Cortex of kidney (tissue), 1 donor: ENCODE results near the gene C1orf174.

Source experiments
- DNase-seq: peaks from one replicate; lab custom pipeline; 2025; lab: John Stamatoyannopoulos, UW

The C1orf174 gene

DNA sequence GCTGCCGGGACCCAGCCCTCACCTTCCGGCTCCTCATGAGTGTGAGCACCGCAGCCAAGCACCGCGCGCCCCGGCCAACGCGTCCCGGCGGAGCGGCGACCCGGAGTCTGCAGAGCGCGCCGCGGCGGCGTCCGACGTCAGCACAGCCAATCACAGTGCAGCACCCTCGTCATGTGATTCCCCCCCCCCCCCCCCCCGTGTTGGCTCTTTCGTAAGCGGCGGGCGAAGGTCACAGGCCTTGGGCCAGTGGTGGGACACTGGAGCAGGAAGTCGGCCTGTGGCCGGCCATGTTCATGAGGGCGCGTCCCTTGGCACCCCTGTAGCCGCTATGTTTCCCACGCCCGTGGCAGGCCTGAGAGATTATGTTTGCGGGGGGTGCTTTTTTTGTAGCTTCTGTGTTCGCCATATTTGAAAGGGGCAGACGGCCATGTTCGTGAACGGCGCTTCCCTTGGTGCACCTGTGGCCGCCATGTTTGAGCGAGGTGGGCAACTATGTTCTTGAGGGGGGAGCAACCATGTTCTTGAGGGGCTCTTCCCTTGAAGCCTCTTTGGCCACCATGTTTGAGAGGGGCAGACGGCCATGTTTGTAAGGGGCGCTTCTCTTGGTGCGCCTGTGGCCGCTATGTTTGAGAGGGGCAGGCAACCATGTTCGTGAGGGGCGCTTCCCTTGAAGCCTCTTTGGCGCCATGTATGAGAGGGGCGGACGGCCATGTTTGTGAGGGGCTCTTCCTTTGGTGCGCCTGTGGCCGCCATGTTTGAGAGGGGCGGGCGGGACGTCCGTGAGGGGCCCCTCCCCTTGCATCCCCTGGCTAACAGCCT is at the start of gene C1orf174:
Gene C1orf174 (minus strand): TSS at position 123 of the 819 bp plus-strand sequence. CDS start 86 bp downstream, at position 37.
- no peak for DNase-seq

DNA sequence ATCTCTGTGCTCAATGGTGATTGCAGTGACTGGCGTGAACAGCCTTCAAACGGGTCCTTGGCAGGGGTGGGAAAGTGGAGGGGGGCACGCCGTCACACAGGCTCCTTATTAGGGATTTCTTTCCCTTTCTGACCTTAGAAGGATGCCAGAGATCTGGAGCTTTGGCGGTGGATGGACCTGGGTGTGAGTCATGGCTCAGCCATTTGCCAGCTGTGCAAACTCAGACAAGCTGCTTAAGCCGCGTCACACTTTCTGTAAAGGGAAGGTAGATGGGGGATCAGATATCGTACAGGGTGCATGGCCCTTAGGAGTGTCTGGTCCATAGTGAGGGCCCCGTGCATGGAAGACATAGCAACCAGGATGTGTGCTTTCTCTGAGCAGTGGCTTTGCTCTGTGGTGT is 48.3 kb upstream of the C1orf174 start:
- no peak for DNase-seq

DNA sequence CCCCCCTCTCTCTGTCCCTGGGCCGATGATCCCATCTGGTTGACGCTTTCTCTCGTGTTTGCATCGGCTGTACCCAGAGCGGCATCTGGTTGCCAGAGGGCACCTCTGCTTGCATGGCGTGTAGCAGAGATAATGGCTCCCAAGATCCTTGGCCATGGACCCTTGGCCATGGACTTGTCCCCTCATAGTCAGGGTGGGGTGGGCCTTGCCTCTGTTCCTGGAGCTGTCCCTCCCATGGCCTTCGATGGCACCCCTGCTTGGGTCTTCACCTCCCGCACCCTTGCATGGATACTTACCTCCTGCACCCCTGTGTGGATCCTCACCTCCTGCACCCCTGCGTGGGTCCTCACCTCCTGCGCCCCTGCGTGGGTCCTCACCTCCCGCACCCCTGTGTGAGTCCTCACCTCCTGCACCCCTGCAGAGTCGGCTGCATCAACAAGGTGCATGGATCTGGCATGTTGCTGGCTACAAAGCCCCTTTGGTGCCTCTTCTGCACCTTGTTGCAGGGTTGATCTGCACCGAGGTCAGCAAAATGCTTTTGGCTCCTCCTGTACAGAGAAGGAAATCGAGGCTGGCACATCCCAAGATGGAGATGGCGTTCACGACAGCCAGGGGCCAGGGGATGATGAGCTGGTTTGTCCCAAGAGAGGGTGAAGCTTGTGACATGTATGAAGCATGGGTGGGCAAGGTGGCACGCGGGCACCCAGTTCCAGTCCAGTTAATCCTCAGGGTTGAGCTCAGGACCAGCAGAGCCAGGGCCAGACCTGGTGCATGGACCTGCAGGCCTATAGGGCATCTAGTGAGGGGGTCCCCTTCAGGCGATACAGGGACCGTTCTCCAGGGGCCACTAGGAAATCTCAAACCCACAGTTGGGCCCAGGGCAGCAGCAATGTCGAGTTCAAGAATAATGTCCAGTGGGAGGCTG is 46.1 kb upstream of the C1orf174 start:
- DNase-seq = no peak

DNA sequence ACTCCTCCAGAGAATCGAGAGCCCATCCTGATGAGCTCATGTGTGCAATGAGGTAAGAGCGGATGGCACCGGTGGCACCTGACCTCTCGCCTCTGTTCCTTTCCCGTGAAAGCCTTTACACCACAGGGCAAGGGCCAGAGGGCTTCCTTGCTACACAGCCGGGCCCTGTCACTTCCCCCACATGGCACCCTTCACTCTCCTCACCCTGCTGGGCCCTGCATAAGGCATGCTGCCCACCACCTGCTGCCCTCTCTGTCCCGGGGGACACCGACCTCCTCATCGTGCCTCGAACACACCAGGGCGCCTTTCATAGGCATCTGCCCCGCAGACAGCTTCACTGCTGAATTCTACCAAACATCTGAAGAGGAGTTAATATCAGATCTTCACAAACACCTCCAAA is 45.1 kb upstream of the C1orf174 start:
- no peak for DNase-seq

DNA sequence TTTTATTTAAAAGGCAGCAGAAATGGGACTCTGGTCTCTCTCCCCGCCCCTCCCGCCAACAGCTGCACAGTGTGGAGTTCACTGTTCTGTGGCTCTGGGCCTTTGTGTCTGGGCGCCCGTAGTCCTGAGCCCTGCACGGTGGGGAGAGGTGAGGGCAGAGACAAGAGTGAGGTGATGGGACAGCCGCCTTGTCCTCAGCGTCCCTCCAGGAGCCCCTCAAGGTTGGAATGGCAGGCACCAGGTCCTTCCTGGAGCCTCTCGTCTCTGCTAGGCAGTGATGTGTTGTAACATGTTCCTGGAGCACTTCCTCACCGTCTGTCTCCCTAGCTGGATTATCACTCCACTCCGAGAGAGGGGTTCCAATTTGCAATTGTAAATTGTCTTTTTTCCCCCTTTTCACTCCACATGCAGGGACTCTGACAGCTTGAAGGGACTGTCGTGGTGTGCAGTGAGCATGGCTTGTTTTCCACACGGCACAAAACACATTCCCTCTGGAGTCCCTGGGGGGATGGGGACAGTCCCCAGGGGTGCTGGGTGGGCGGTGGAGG is 44.6 kb upstream of the C1orf174 start:
- no peak for DNase-seq

DNA sequence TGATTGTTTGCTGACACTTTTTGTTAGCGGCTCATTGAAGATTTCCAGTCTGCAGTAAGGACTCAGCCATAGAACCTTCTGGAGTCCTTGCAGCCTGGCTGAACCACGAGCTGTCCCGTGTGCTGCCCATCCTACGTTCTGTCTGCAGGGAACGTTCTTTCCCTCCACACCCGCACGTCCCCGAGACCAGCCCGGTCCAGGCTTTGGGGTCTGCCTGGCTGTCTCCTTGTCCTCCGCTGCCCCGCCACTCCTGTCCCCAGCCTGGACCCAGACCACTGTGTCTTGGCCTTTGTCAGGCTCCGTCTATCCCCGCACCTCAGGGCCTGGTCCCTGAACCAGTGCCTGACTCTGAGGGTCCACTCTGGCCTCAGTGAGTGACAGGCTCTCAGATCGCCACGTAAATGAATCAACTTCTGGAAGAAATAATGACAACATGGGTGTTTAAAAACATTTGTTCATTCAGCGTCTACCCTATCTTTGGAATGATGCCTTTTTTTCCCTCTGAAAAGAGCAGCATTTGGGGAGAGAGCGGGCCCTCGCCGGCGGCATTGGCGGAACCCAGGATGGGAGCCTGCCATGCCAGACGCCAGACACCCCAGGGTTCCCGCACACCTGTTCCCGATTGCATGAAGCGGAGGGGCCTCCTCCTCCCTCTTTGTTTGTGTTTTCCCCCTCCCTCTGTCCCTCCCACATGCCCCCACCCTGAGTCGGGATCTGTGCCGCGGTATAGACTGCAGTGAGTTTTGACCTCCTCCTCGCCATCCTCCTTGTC is 43.9 kb upstream of the C1orf174 start:
- no peak for DNase-seq

DNA sequence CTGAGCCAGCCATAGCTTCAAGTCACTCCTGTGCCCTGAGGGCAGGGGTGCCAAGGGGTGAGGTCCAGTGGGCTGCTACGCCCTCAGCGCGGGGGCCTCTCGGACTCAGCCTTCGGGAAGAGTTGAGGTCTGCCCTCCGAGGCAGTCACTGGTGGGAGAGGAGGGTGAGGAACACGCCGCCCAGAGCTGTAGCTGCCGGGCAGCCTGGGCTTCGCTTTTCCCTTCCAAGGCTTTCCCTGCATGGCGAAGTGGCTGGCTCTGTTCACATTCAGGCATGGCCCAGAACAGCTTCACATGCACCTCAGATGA is 43.0 kb upstream of the C1orf174 start:
- no peak for DNase-seq

DNA sequence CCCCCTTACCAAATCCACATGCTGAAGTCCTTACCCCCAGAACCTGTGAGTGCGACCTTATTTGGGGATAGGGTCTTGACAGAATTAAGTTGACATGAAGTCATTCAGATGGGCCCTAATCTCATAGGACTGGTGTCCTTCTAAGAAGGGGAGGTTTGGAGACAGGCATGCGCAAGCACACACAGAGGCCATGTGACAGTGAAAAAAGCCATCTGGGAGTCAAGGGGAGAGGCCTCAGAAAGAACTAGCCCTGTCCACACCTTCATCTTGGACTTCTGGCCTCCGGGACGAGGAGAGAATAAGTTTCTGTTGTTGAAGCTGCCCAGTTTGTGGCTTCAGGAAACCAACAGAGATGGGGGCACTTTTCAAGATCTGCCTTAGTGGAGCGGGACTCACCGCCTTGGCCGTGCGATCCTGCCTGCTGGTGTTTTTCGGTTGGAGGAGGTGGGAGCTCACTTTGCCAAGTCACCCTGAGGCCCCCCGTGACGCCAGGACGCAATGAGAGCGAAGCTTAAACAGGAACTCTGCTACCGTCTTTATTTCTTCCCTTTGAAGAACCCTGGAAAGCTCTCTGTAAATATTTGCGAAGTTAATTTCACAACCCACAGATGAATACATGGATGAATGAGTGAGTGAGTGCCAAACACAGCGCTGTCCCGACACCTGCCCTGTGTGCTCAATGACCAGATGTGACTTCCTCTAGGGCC is 42.5 kb upstream of the C1orf174 start:
- DNase-seq = no peak

DNA sequence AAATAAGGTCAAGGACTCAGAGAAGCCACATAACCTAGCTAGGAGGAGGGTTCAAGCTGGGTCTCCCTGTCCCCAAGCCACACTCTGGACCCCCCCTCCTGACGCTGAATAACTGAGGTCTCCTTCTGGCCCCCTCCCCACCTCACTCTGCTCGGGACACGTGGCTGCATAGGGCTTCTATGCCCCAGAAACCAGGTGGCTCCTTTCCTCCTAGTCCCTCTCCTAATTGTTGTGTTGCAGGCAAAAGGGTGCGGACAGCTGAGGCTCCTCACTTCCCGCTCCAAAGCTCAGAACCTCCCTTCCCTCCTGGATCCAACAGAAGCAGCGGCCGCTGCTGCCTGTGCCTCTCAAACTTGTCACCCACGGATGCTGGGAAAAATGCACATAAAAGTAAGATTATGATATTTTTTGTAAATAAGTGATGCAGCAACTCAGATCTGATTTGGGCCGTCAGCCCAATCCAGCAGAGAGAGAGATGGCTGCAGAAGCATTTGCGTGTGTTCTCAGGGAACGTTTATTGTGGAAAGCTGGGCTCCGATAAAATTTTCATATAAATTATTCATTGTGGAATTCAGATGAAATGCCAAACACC is 40.8 kb upstream of the C1orf174 start:
- no peak for DNase-seq

DNA sequence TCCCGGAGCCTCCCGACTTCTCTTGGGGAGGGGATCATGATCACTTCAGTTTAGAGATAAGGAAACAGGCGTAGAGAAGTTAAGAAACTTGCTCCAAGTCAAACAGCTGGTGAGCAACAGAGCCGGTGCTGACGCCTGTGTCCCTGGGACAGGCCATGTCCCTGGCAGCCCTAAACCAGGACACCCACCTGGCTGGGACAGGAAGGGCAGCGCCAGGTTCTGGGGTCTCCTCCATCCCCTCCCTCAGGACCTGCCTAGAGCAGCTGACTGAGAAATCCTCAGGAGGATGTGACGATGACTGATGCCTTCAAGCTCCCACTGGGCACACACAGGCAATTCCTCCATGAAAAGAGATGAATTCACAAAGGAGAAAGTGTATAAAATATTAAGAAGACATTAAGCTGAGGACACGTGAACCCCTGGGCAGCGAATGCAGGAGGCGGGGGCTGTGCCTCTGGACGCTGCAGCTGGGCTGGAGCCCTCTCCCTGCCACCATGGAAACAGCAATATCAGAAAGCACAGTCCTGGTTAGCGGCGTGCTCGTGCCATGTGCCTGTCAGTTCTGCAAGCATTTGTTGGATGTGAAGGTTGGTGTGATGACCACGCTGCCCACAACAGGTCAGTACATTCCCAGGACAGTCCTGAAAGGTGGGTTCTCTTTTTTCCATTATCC is 40.1 kb upstream of the C1orf174 start:
- DNase-seq = no peak

DNA sequence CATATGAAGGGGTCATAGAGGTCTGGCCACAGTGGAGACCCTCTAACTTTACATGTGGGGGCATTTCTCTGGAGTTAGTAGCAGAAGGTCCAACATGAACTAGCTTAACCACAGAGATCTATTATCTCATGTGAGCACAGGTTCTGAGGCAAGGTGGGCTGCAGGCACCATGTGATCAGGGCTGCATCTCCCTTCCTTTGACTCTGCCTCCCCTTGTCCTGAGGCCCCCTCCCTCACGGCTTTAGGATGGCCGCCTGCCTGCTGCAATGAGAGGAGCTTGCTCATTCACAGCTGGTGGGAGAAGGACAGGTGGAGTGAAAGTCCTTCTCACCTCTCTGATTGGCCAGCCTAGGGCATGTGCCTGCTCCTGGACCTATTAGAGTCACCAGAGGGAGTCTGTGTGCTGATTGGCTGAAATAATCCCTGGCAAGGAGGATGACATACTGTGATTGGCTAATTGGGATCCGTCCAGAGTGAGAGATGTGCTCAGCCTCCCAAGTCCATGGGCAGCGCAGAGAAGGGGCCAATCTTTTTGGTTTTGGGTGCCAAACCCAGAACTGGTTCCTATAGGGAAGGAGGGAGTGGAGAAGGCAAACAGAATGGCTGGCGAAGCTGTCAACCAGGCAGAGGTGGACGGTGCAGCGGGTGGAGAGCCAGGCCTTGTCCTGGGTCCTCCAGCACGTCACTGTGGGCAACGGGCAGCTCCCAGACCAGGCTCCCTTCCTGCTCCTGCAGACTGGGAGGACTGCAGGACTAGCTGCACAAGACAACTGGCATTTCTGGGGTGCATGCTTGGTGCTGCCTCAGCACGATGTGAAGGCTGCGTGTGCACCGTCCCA is 39.4 kb upstream of the C1orf174 start:
- no peak for DNase-seq

DNA sequence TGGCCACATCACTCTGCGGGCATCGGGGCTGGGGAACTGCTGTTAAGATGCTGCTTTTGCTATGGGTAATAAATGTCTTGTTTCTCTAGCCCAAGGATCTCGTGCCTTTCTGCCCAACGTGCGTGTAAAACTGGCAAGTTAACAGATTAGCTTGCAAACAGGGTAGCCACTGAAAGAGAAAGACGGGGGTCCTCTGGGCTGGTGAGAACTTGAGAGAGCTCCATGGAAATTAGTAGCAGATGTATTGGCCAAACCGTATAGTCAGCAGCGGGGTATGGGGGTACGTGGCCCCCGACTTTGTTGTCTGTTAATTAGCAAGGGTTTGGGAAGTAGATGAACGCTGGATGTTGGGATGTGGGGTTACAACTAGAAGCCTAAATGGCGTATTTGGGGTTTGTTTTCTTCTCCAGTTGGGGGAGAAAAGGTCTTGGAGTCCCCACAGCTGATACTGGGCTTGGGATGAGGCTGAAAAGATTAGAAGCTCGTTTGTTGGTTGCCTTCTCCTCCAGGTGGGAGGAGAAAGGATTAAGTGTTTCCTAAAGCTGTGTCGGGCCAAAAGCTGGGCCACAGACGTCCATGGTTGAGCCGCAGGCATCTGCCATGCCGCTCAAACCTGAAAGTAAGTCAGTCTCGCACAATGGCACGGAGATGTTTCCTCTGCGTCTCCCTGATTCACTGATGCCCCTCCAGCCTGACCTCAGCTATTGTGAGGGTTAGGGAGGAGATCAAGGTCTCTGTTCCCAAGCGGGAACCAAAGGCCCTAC is 32.3 kb upstream of the C1orf174 start:
- no peak for DNase-seq

DNA sequence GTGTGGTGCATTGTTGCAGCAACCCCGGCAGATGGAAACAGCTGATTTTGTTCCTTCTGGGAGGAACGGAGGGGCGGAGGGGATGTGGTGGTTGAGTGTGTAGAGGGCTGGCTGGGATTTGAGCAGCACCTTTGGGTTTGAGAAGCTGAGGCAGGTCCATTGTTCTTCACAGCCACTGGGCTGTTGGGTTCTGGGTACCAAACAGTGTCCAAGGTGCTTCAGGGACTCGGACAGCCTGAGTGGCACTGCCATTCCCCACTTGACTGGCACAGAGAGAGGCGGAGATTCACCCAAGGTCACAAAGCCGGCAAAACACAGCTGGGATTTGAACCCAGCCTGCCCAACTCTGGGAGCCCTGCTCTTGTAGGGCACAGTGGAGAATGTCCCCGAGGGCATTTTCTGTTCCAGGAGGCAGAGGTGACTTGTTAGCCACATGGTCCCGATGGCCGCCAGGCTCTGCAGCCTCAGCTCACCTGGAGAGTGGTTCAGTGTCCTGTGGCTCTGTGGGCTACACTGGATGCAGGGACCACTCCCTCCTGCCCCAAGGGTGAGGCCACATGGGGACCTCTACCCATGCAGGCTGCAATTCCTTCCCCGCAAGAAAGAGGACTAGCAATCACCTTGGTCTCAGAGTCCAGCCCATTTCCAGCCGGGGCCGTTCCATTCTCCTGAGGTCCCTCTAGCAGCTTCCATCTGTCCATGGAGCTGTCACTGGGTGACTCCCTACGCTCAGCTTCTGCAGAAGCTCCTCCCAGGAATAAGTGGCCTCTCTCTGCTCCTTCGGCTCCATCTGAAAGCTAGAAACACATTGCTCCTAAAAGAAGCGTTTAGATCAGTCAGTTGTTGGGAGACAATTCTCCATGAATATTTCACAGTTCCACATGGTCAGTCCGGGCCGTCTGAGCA is 31.2 kb upstream of the C1orf174 start:
- no peak for DNase-seq

DNA sequence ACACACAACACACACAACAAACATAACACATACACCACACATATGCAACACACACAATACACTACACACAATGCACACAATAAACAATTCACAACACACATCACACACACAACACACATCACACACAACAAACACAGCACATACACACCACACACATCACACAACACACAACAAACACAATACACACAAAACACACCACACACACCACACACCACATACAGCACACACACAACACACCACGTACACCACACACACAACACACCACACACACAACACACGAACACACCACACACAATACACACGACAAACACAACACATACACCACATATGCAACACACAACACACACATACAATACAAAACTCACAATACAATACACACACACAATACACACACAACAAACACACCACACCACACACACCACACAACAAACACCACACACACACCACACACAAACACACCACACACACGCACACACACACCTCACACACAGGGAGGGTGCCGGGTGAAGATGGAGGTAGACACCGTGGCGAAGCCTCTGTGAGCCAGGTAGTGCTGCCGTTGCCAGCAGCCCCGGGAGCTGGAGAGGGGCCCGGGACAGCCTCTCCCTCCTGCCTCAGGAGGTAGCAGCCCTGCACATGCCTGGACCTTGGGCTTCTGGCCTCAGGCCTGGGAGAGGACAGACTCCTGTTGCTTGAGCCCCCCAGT is 30.4 kb upstream of the C1orf174 start:
- DNase-seq = no peak

DNA sequence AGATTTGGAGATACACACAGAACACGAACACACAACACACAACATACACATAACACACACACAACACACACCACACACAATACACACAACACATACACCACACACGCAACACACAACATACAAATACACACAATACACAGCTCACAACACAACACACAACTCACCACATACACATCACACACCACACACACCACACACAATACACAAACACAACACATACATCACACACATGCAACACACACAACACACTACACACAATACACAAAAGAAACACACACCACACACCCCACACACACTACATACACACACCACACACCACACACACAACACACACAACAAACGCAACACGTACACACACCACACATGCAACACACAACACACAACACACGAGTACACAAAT is 29.1 kb upstream of the C1orf174 start:
- no peak for DNase-seq

DNA sequence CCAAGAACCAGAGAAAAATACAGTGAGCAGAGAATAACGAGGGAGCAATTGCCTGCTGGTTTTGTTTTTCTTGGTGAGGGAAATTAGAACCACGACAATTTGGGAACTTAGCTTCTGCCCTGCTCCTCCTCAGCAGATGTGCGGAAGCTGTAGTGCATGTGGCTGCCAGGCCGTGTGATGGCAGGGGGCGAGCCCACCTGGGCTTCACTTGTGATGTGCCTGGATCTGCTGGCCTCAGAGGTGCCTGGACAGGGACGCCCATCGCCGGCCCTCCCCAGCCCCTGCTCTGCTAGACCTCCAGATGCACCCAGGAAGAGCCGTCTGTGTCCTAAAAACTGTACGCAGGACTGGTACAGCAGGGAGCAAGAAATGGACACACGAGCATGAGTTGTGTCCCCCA is 28.5 kb upstream of the C1orf174 start:
- DNase-seq = no peak

DNA sequence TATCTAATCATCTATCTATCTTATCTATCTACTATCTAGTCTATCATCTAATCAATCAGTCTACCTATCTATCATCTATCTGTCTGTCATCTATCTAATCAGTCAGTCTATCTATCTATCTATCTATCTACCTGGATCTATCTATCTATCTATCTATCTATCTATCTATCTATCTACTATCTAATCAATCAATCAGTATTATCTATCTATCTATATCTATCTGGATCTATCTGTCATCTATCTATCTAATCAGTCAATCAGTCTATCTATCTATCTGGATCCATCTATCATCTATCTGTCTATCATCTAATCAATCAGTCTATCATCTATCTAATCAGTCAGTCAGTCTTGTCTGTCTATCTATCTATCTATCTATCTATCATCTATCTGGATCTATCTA is 26.9 kb upstream of the C1orf174 start:
- no peak for DNase-seq
